Neural cell (in vitro differentiated cells): Measurements from ENCODE around the gene GNL2. TPM values are rescaled to one million over a fixed set of nuclear protein-coding genes. Genes with fewer than 3 reads are reported as not detected.

Experiments
- H2AFZ ChIP-seq: fragments of 200-600, 300-800 bp; sonication (generic), shearing (Covaris generic); 2 replicates; pipeline ENCODE4 v1.6.0; 2014; ENCODE audit warnings: low read depth, mild to moderate bottlenecking, antibody characterized with exemption, low read length, moderate library complexity
- H3F3A ChIP-seq: fragments of 200-600 bp; shearing (Covaris generic); 2 replicates; pipeline ENCODE4 v1.6.1; 2016; ENCODE audit warnings: mild to moderate bottlenecking, moderate library complexity, mixed read lengths, antibody characterized with exemption, low read length; ENCODE audit not compliant: insufficient read depth, poor library complexity, severe bottlenecking
- H3K27ac ChIP-seq: fragments of 200-600, 300-800 bp; sonication (generic), shearing (Covaris generic); 2 replicates; pipeline ENCODE4 v1.5.1; 2014; ENCODE audit warnings: mild to moderate bottlenecking, low read length, moderate library complexity
- H3K27me3 ChIP-seq: fragments of 300-800, 200-600 bp; sonication (generic), shearing (Covaris generic); 2 replicates; pipeline ENCODE4 v1.6.0; 2014; ENCODE audit warnings: mild to moderate bottlenecking, low read depth, low read length, moderate library complexity; ENCODE audit not compliant: insufficient read depth
- H3K36me3 ChIP-seq: fragments of 300-800, 200-600 bp; sonication (generic), shearing (Covaris generic); 2 replicates; pipeline ENCODE4 v1.5.1; 2014; ENCODE audit warnings: mild to moderate bottlenecking, antibody characterized with exemption, low read length, moderate library complexity; ENCODE audit not compliant: insufficient read depth
- H3K4me2 ChIP-seq: fragments of 300-800, 200-600 bp; sonication (generic), shearing (Covaris generic); 2 replicates; pipeline ENCODE4 v1.6.0; 2014; ENCODE audit warnings: mild to moderate bottlenecking, low read length
- H3K4me3 ChIP-seq: fragments of 300-800, 200-600 bp; sonication (generic), shearing (Covaris generic); 2 replicates; pipeline ENCODE4 v1.5.1; 2014; ENCODE audit warnings: mild to moderate bottlenecking, low read length, moderate library complexity
- H3K79me2 ChIP-seq: fragments of 200-600 bp; shearing (Covaris generic); replicated peaks from 2 replicates; pipeline ENCODE4 v1.6.0; 2014; ENCODE audit warnings: mild to moderate bottlenecking, low read length, moderate library complexity; ENCODE audit not compliant: insufficient read depth
- H3K9ac ChIP-seq: fragments of 300-800, 200-600 bp; sonication (generic), shearing (Covaris generic); 2 replicates; pipeline ENCODE4 v1.6.1; 2016; ENCODE audit warnings: mild to moderate bottlenecking, low read length, mixed read lengths
- H3K9me2 ChIP-seq: fragments of 200-600 bp; shearing (Covaris generic); 2 replicates; pipeline ENCODE4 v1.6.1; 2016; ENCODE audit warnings: mild to moderate bottlenecking, low read length, mixed read lengths; ENCODE audit not compliant: insufficient read depth
- H3K9me3 ChIP-seq: fragments of 200-600, 300-800 bp; sonication (generic), shearing (Covaris generic); 2 replicates; pipeline ENCODE4 v1.6.1; 2016; ENCODE audit warnings: mild to moderate bottlenecking, mixed run types, low read length, moderate library complexity, mixed read lengths
- H4K20me1 ChIP-seq: fragments of 200-600 bp; shearing (Covaris generic); 2 replicates; pipeline ENCODE4 v1.6.1; 2016; ENCODE audit warnings: mild to moderate bottlenecking, mixed run types; ENCODE audit not compliant: insufficient read depth
- CTCF ChIP-seq: fragments of 450-650 bp; IDR thresholded peaks from 2 replicates; pipeline ENCODE4 v1.5.1; 2014; ENCODE audit warnings: antibody characterized with exemption, mild to moderate bottlenecking, moderate library complexity; ENCODE audit not compliant: poor library complexity, severe bottlenecking
- EP300 ChIP-seq: fragments of 450-650 bp; conservative IDR thresholded peaks from 2 replicates; pipeline ENCODE4 v1.6.1; 2014; ENCODE audit warnings: antibody characterized with exemption, mild to moderate bottlenecking, moderate library complexity; ENCODE audit not compliant: poor library complexity, severe bottlenecking
- EZH2 ChIP-seq: fragments of 200-600, 300-800 bp; shearing (Covaris generic), sonication (generic); IDR thresholded peaks from 2 replicates; pipeline ENCODE4 v1.6.1; 2014; ENCODE audit warnings: antibody characterized with exemption, low read length, borderline replicate concordance, mild to moderate bottlenecking; ENCODE audit not compliant: insufficient read depth, poor library complexity, severe bottlenecking
- MXI1 ChIP-seq: fragments of 450-650 bp; conservative IDR thresholded peaks from 2 replicates; pipeline ENCODE4 v1.6.1; 2014; ENCODE audit warnings: antibody characterized with exemption, mild to moderate bottlenecking; ENCODE audit not compliant: poor library complexity, severe bottlenecking
- POLR2AphosphoS5 ChIP-seq: IDR thresholded peaks from 2 replicates; pipeline ENCODE4 v1.6.1; 2012
- RAD21 ChIP-seq: fragments of 450-650 bp; conservative IDR thresholded peaks from 2 replicates; pipeline ENCODE4 v1.6.1; 2014; ENCODE audit warnings: antibody characterized with exemption, mild to moderate bottlenecking, moderate library complexity
- REST ChIP-seq: IDR thresholded peaks from 2 replicates; pipeline ENCODE4 v1.6.1; 2012; ENCODE audit warnings: borderline replicate concordance
- SMC3 ChIP-seq: fragments of 450-650 bp; conservative IDR thresholded peaks from 2 replicates; pipeline ENCODE4 v1.6.1; 2014; ENCODE audit warnings: antibody characterized with exemption, mild to moderate bottlenecking, moderate library complexity; ENCODE audit not compliant: poor library complexity
- TAF1 ChIP-seq: IDR thresholded peaks from 2 replicates; pipeline ENCODE4 v1.6.1; 2012; ENCODE audit warnings: low read depth
- polyA plus RNA-seq: library from polyadenylated mRNA; depleted of rRNA; stranded (reverse); fragments of >200 nt; gene quantifications from 2 replicates; pipeline ENCODE4 v1.2.3, GENCODE V29; 2014

The GNL2 gene
- polyA plus RNA-seq, 1 donor from 2014 or later: 31.7 TPM

- H3K9me2 ChIP-seq: no peaks in the 10 kb centered on the region
- no peak for TF ChIP-seq MXI1
- TF ChIP-seq TAF1: no peak
- TF ChIP-seq EP300: no peak
- TF ChIP-seq SMC3: no peak
- no peak for TF ChIP-seq POLR2AphosphoS5
- TF ChIP-seq RAD21: no peak
- TF ChIP-seq EZH2: no peak
- no peak for TF ChIP-seq CTCF
- no peak for TF ChIP-seq REST
Observed at GRCh38 chr1:37622131-37622530, 26.4 kb upstream of the GNL2 start.

GRCh38 chr1:37621326-37621870 is 25.7 kb upstream of the GNL2 start:
- H3K79me2 ChIP-seq: no peaks in the 10 kb centered on the region
- no peaks in the 10 kb centered on the region for H4K20me1 ChIP-seq
- no peaks in the 10 kb centered on the region for H3K27me3 ChIP-seq
- no peak overlapping the region for H3K9ac ChIP-seq
- H3K9me3 ChIP-seq: no peaks in the 10 kb centered on the region
- H3K27ac ChIP-seq: no peak overlapping the region
- H3F3A ChIP-seq: no peaks in the 10 kb centered on the region
- H2AFZ ChIP-seq: no peak overlapping the region
- H3K4me3 ChIP-seq: no peak overlapping the region
- no peak overlapping the region for H3K4me2 ChIP-seq
- H3K9me2 ChIP-seq: no peaks in the 10 kb centered on the region
- no peaks in the 10 kb centered on the region for H3K36me3 ChIP-seq
- TF ChIP-seq REST (no peak), CTCF (no peak), RAD21 (no peak), EP300 (no peak), EZH2 (no peak), MXI1 (no peak), SMC3 (no peak), TAF1 (no peak), POLR2AphosphoS5 (no peak)

More at GRCh38 chr1:37622131-37622530, 26.4 kb upstream of the GNL2 start:
- Histone ChIP-seq H3F3A (no peaks in the 10 kb centered on the region), H2AFZ (no peak overlapping the region), H3K4me3 (no peak overlapping the region), H4K20me1 (no peaks in the 10 kb centered on the region), H3K9me3 (no peaks in the 10 kb centered on the region), H3K27ac (no peak overlapping the region), H3K27me3 (no peaks in the 10 kb centered on the region), H3K36me3 (no peaks in the 10 kb centered on the region), H3K4me2 (no peak overlapping the region), H3K9ac (no peak overlapping the region), H3K79me2 (no peaks in the 10 kb centered on the region)
